GM18508 (cell line): Measurements from ENCODE around the gene OOSP2.

Experiments used
- ATAC-seq: cut with Tn5 transposase; IDR thresholded peaks from one replicate; pipeline ENCODE4 v1.9.1; 2021; ENCODE audit warnings: moderate number of reproducible peaks; ENCODE audit not compliant: insufficient read depth, unreplicated experiment

Gene OOSP2

GRCh38 chr11:60077981-60078380 lies 37.8 kb downstream of the OOSP2 start:
- ATAC-seq: no peak

GRCh38 chr11:60078745-60079144 lies 38.5 kb downstream of the OOSP2 start:
- no peak for ATAC-seq

DNA sequence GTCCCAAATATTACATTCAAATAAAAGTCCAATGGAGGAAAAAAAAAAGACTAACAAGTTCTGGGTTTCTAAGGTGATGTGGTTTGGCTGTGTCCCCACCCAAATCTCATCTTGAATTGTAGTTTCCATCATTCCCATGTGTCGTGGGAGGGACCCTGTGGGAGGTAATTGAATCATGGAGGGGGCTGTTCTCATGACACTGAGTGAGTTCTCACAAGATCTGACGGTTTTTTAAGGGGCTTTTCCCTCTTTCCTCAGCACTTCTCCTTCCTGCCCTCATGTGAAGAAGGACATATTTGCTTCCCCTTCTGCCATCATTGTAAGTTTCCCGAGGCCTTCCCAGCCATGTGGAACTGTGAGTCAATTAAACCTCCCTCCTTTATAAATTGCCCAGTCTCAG lies 40.3 kb downstream of the OOSP2 start:
- no peak for ATAC-seq

- ATAC-seq: no peak
These were observed 44.5 kb downstream of the OOSP2 start for GRCh38 chr11:60084631-60085273.

GRCh38 chr11:60085909-60086308 lies 45.7 kb downstream of the OOSP2 start:
- no peak for ATAC-seq

- no peak for ATAC-seq
These were observed 47.0 kb downstream of the OOSP2 start for GRCh38 chr11:60087239-60087638.

GRCh38 chr11:60088364-60088763 lies 48.2 kb downstream of the OOSP2 start, which contains the start of gene MS4A2:
MS4A2 (plus strand) TSS chr11:60088664; CDS start chr11:60088766, 102 bp downstream.
- no peak for ATAC-seq

- no peak for ATAC-seq
These were observed 55.4 kb downstream of the OOSP2 start for GRCh38 chr11:60095477-60096120.

DNA sequence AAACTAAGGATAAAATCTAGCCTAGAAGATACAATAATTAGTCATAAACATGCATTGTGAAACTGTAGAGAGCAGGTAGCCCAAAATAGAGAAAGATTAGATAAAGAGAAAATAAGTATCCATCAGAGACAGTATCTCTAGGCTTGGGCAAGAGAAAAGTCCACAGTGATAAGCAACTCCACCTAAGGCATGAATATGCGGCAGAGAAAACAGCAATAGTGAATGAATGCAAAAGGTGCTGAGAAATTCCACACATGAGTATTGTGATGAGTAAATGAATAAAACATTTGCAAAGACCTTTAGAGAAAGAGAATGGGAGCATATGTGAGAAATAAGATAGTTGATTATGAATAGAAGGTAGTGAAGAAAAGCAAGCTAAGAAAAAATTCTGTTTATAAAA lies 57.0 kb downstream of the OOSP2 start:
- no peak for ATAC-seq
